Measurements from ENCODE around the gene BTBD8. TPM values are rescaled to one million over a fixed set of nuclear protein-coding genes. Genes with fewer than 3 reads are reported as not detected.

The BTBD8 gene
- total and polyA plus RNA-seq, 9 of the 15 experiments (the other 6 are each of a cell fraction or from before 2014, with no cell fraction given), result 0.46 to 2.3 (median 1.2) TPM

DNA sequence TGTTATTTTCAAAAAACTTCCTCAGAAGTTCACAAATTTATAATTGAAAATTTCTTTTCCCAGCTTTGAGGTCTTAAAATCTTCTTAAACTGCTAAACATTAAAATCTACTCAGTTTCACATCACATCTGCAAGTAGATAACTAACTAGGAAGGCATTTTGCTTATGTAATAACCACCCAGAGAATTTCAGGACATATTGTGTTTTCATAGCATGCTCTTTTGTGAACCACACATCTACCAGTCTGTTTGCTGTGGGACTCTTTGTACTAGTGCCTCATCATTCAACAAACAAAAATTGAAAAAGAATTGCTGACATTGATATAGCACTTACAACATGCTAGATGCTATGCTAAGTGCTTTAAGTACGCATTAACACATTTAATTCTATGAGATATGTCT is 105.9 kb downstream of the BTBD8 start:
- WGBS (ENCODE audit: insufficient coverage, low coverage, missing lambda C conversion rate), result 6% methylated on average over 1 of the region's 1 CpG
- Histone ChIP-seq H3K27me3 (ENCODE audit: control insufficient read depth in 2 of 2, insufficient read depth in 2 of 2, low read length in 2 of 2) (peaks cover 2 to 7% of the 10 kb centered on the region in 2 experiments; a peak in 4 of 5 replicates), H3K79me2 (ENCODE audit: control insufficient read depth, insufficient read depth, low read length) (no peaks in the 10 kb centered on the region), H3K9me1 (ENCODE audit: control insufficient read depth, insufficient read depth, low read length) (no peaks in the 10 kb centered on the region), H3K4me1 (replicated peaks in 1 of 2; ENCODE audit: control insufficient read depth in 2 of 2, insufficient read depth in 2 of 2, low read length in 2 of 2) (no peaks in the 10 kb centered on the region), H2AFZ (ENCODE audit: low read depth, low read length) (no peak overlapping the region), H3K9me3 (replicated peaks; ENCODE audit: control insufficient read depth, insufficient read depth, low read depth, low read length) (no peaks in the 10 kb centered on the region), H3K9ac (ENCODE audit: insufficient read depth in 1 of 2, low read depth in 2 of 2, low read length in 2 of 2) (no peak overlapping the region), H3K4me2 (ENCODE audit: insufficient read depth, low read length) (no peak overlapping the region), H3K4me3 (no peak overlapping the region), H4K20me1 (replicated peaks; ENCODE audit: control insufficient read depth, insufficient read depth, low read length) (no peaks in the 10 kb centered on the region), H3K27ac (ENCODE audit: extremely low read depth, low read depth, low read length) (no peak overlapping the region), H3K36me3 (ENCODE audit: control insufficient read depth, insufficient read depth, low read length) (no peaks in the 10 kb centered on the region)
- TF ChIP-seq, protein P1, sequence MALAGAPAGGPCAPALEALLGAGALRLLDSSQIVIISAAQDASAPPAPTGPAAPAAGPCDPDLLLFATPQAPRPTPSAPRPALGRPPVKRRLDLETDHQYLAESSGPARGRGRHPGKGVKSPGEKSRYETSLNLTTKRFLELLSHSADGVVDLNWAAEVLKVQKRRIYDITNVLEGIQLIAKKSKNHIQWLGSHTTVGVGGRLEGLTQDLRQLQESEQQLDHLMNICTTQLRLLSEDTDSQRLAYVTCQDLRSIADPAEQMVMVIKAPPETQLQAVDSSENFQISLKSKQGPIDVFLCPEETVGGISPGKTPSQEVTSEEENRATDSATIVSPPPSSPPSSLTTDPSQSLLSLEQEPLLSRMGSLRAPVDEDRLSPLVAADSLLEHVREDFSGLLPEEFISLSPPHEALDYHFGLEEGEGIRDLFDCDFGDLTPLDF (CRISPR knock-in tag; IDR thresholded peaks at IDR 0.05), result no peak
- DNase-seq (ENCODE audit: extremely low read depth in 1 of 4, low spot score in 3 of 4) (no peak), ATAC-seq (no peak), FAIRE-seq (no peak)
- CTCF ChIA-PET (ENCODE audit: low intra/inter-chr PET ratio), result no interaction called here
- in situ Hi-C loops (cut with MboI), result no loop called here
- intact Hi-C loops (cut with micrococcal nuclease), result loop anchor here (10.0 kb wide), 1 partner anchor 191 kb away; no protein-coding TSS in a partner anchor
- no TSS peak for BruUV-seq (replicated peaks)
- POLR2A ChIA-PET, result interaction anchor here (1.2 kb wide), 1 partner anchor 27 kb away, joined by 3 read pairs; no protein-coding TSS in a partner anchor

DNA sequence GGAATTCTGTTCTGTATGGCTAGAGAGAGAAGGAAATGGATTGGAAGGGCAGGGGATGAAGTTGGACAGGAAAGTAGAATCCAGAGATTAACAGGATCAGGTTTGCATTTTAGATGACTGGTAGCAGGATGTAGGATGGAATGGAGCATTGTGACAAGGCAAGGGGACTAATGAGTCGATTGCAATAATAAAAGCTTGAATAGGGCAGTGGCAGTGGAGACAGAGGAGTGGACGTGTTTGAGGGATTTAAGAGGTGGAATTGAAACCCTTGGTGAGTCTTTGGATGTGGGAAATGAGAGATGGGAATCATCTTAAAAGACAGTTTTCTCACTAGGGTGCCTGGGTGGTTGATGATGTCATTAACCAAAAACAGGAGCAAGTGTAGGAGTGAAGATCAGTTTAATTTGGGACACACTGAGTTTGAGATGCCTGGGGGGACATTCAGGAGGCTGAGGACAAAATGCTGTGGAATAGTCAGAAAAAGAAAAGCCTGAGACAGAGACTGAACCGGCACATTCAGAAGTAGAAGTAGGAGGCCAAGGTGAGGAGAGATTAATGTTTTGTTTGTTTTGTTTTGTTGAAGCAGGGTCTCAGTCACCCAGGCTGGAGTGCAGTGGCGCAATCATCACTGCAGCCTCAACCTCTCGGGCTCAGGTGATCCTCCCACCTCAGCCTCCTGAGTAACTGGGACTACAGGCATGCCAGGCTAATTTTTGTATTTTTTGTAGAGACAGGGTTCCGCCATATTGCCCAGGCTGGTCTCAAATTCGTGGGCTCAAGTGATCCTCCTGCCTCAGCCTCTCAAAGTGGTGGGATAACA is 108.5 kb downstream of the BTBD8 start:
- Histone ChIP-seq H3K4me1 (replicated peaks in 1 of 2; ENCODE audit: control insufficient read depth in 2 of 2, insufficient read depth in 2 of 2, low read length in 2 of 2) (no peaks in the 10 kb centered on the region), H3K27ac (ENCODE audit: extremely low read depth, low read depth, low read length) (no peak overlapping the region), H3K4me3 (no peak overlapping the region), H4K20me1 (replicated peaks; ENCODE audit: control insufficient read depth, insufficient read depth, low read length) (no peaks in the 10 kb centered on the region), H3K9me1 (ENCODE audit: control insufficient read depth, insufficient read depth, low read length) (no peaks in the 10 kb centered on the region), H3K9me3 (replicated peaks; ENCODE audit: control insufficient read depth, insufficient read depth, low read depth, low read length) (no peaks in the 10 kb centered on the region), H2AFZ (ENCODE audit: low read depth, low read length) (no peak overlapping the region), H3K36me3 (ENCODE audit: control insufficient read depth, insufficient read depth, low read length) (no peaks in the 10 kb centered on the region), H3K9ac (ENCODE audit: insufficient read depth in 1 of 2, low read depth in 2 of 2, low read length in 2 of 2) (no peak overlapping the region), H3K4me2 (ENCODE audit: insufficient read depth, low read length) (no peak overlapping the region), H3K79me2 (ENCODE audit: control insufficient read depth, insufficient read depth, low read length) (no peaks in the 10 kb centered on the region), H3K27me3 (ENCODE audit: control insufficient read depth in 2 of 2, insufficient read depth in 2 of 2, low read length in 2 of 2) (peaks cover 6 to 19% of the 10 kb centered on the region in 2 experiments)
- WGBS (ENCODE audit: insufficient coverage, low coverage, missing lambda C conversion rate), result under 1% methylated on average over 7 of the region's 7 CpGs
- DNase-seq (ENCODE audit: extremely low read depth in 1 of 4, low spot score in 3 of 4), result no peak
- in situ Hi-C loops (cut with MboI) (no loop called here), intact Hi-C loops (cut with micrococcal nuclease) (loop anchor here (10.0 kb wide), 1 partner anchor 194 kb away; no protein-coding TSS in a partner anchor)
- no peak for ATAC-seq
- ChIA-PET POLR2A (interaction anchor here (0.8 to 1.2 kb wide), 2 partner anchors 12 to 178 kb away, joined by 3 to 4 read pairs; no protein-coding TSS in a partner anchor), CTCF (ENCODE audit: low intra/inter-chr PET ratio) (no interaction called here)
- FAIRE-seq, result no peak
- no peak for TF ChIP-seq ZZZ3 (IDR thresholded peaks at IDR 0.05)
- peak; percentile 3 for TF ChIP-seq MEIS2 (IDR thresholded peaks at IDR 0.05; ENCODE audit: partially characterized antibody)
- no TSS peak for BruUV-seq (replicated peaks)

Measured in K562 (cell line).